ENCODE measurements around the gene OTOP1. TPM values are rescaled to one million over a fixed set of nuclear protein-coding genes. Genes with fewer than 3 reads are reported as not detected.
"Not testable (repeated sequence)": the region's sequence is repeated elsewhere in the genome, so short reads cannot be mapped to it uniquely, and the experiment has no call there.

The OTOP1 gene
- total RNA-seq, 3 donors from 2014 or later (not counting 1 experiment from before 2014, with no cell fraction given): not detected

GRCh38 chr4:4254199-4254598, 27.5 kb upstream of the OTOP1 start:
- WGBS (ENCODE audit: insufficient coverage): 89% methylated on average over 11 of the region's 11 CpGs
- intact Hi-C loops (cut with micrococcal nuclease): no loop called here
- H3K9me3 Mint-ChIP-seq: no peaks in the 10 kb centered on the region

DNA sequence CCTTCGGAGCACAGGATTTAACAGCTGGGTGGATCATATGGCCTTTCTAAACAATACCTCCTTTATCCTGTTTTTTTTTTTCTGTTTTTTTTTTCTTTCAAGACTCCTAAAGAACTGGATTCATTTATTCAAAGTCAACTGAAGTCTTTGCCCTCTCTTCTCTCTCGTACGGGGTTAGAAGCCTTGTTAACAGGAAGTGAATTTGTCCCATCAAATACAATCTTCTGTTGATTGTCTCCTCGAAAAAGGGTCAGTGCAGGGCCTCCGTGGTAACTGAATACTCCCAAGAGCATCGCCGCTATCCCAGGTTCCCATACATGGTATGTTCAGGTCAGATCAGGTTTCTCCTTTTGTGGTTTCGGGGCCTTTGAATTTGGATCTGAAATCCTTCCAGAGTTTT, 23.1 kb upstream of the OTOP1 start:
- peak overlapping the region; percentile 26 for H3K4me3 Mint-ChIP-seq

More at GRCh38 chr4:4254199-4254598, 27.5 kb upstream of the OTOP1 start:
- Histone ChIP-seq H3K4me3 (ENCODE audit: low read length) (no peak overlapping the region), H3K36me3 (ENCODE audit: control insufficient read depth, insufficient read depth, low read length) (no peaks in the 10 kb centered on the region), H3K27ac (ENCODE audit: low read length) (no peak overlapping the region), H3K4me1 (ENCODE audit: control insufficient read depth, insufficient read depth, low read length) (no peaks in the 10 kb centered on the region), H3K9me3 (ENCODE audit: control insufficient read depth, insufficient read depth, low read length) (no peaks in the 10 kb centered on the region), H3K27me3 (ENCODE audit: control insufficient read depth, insufficient read depth, low read length) (no peaks in the 10 kb centered on the region)
- Mint-ChIP-seq H3K27me3 (ENCODE audit: low read depth in 2 of 2) (peaks cover 0 to 3% of the 10 kb centered on the region in 2 donors), H3K36me3 (no peaks in the 10 kb centered on the region), H3K27ac (no peak overlapping the region), H3K4me1 (peaks cover 1 to 2% of the 10 kb centered on the region in 2 donors), H3K4me3 (no peak overlapping the region)
- DNase-seq (no peak), ATAC-seq (no peak)
- TF ChIP-seq CTCF (IDR thresholded peaks at IDR 0.05): no peak

DNA sequence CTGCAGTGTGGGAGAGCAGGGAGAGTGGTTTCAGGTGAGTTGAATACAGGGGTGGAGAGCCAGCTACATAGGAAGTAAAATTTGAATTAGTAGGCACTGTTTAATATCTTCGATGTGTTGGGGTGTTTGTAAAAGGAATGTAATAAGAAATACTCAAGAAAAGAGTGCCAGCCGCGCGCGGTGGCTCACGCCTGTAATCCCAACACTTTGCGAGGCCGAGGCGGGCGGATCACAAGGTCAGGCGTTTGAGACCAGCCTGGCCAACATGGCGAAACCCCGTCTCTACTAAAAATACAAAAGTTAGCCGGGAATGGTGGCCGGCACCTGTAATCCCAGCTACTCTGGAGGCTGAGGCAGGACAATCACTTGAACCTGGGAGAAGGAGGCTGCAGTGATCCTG, 22.6 kb upstream of the OTOP1 start:
- H3K36me3 ChIP-seq (ENCODE audit: control insufficient read depth, insufficient read depth, low read length); H3K27me3 Mint-ChIP-seq (ENCODE audit: low read depth in 2 of 2); H3K9me3 ChIP-seq (ENCODE audit: control insufficient read depth, insufficient read depth, low read length); DNase-seq; H3K36me3 Mint-ChIP-seq; H3K9me3 Mint-ChIP-seq; ATAC-seq; intact Hi-C loops (cut with micrococcal nuclease); H3K27ac ChIP-seq (ENCODE audit: low read length); H3K4me3 Mint-ChIP-seq; H3K4me3 ChIP-seq (ENCODE audit: low read length); H3K27me3 ChIP-seq (ENCODE audit: control insufficient read depth, insufficient read depth, low read length): not testable (repeated sequence)
- H3K27ac Mint-ChIP-seq: peak overlapping the region; percentile 99
- WGBS (ENCODE audit: insufficient coverage): 96% methylated on average over 15 of the region's 15 CpGs
- peaks cover 12% of the 10 kb centered on the region for H3K4me1 ChIP-seq (ENCODE audit: control insufficient read depth, insufficient read depth, low read length)
- H3K4me1 Mint-ChIP-seq: peaks cover 21 to 30% of the 10 kb centered on the region in 2 donors

More for the DNA sequence above, 23.1 kb upstream of the OTOP1 start:
- Histone ChIP-seq H3K4me3 (ENCODE audit: low read length) (no peak overlapping the region), H3K4me1 (ENCODE audit: control insufficient read depth, insufficient read depth, low read length) (peaks cover 12% of the 10 kb centered on the region), H3K27me3 (ENCODE audit: control insufficient read depth, insufficient read depth, low read length) (no peaks in the 10 kb centered on the region), H3K27ac (ENCODE audit: low read length) (no peak overlapping the region), H3K9me3 (ENCODE audit: control insufficient read depth, insufficient read depth, low read length) (no peaks in the 10 kb centered on the region), H3K36me3 (ENCODE audit: control insufficient read depth, insufficient read depth, low read length) (peaks cover 5% of the 10 kb centered on the region)
- no peak for TF ChIP-seq CTCF (IDR thresholded peaks at IDR 0.05)
- Mint-ChIP-seq H3K27me3 (ENCODE audit: low read depth in 2 of 2) (peaks cover 0 to 3% of the 10 kb centered on the region in 2 donors), H3K27ac (peak overlapping the region in 1 of 2 donors; percentile 60), H3K36me3 (no peaks in the 10 kb centered on the region), H3K9me3 (no peaks in the 10 kb centered on the region), H3K4me1 (peaks cover 21 to 30% of the 10 kb centered on the region in 2 donors)
- intact Hi-C loops (cut with micrococcal nuclease): no loop called here
- ATAC-seq: no peak
- DNase-seq: no peak
- WGBS (ENCODE audit: insufficient coverage): 96% methylated on average over 8 of the region's 8 CpGs

- intact Hi-C loops (cut with micrococcal nuclease): loop anchor here (1.0 kb wide), 1 partner anchor 41 kb away; the partner anchor contains the start of genes LYAR and ZBTB49
- no peak for TF ChIP-seq CTCF (IDR thresholded peaks at IDR 0.05)
- Histone ChIP-seq H3K9me3 (ENCODE audit: control insufficient read depth, insufficient read depth, low read length) (no peaks in the 10 kb centered on the region), H3K4me3 (ENCODE audit: low read length) (peak overlapping the region; percentile 68), H3K27me3 (ENCODE audit: control insufficient read depth, insufficient read depth, low read length) (no peaks in the 10 kb centered on the region), H3K36me3 (ENCODE audit: control insufficient read depth, insufficient read depth, low read length) (peaks cover 15% of the 10 kb centered on the region), H3K4me1 (ENCODE audit: control insufficient read depth, insufficient read depth, low read length) (peaks cover 12% of the 10 kb centered on the region), H3K27ac (ENCODE audit: low read length) (peak overlapping the region; percentile 84)
- H3K27me3 Mint-ChIP-seq (ENCODE audit: low read depth in 2 of 2): no peaks in the 10 kb centered on the region
- DNase-seq (no peak), ATAC-seq (no peak)
- peaks cover 21 to 31% of the 10 kb centered on the region in 2 donors for H3K4me1 Mint-ChIP-seq
- H3K4me3 Mint-ChIP-seq: peak overlapping the region; percentile 97
- 34% methylated on average over 10 of the region's 10 CpGs for WGBS (ENCODE audit: insufficient coverage)
- no peaks in the 10 kb centered on the region for H3K9me3 Mint-ChIP-seq
- peaks cover 2% of the 10 kb centered on the region for H3K36me3 Mint-ChIP-seq
- H3K27ac Mint-ChIP-seq: peak overlapping the region; percentile 99
Observed at GRCh38 chr4:4248885-4249203, 22.1 kb upstream of the OTOP1 start.
